Fibroblast of lung (primary cell): ENCODE data around the gene FDXR. TPM values are rescaled to one million over a fixed set of nuclear protein-coding genes. Genes with fewer than 3 reads are reported as not detected.

ENCODE experiments used
- DNase-seq, 2 donors: peaks; one replicate each; pipeline versions ENCODE4 v3.0.0 to v3.0.0-alpha.2; 2010; ENCODE audit warnings: low read depth in 2 of 2
- H2AFZ ChIP-seq: 2 replicates; pipeline ENCODE4 v1.5.1; 2012; ENCODE audit warnings: low read length, control low read depth, inconsistent platforms
- H3K27ac ChIP-seq: 2 replicates; pipeline ENCODE4 v1.5.1; 2011; ENCODE audit warnings: low read length, control low read depth; ENCODE audit not compliant: insufficient read depth
- H3K27me3 ChIP-seq: 2 replicates; pipeline ENCODE4 v1.5.1; 2011; ENCODE audit warnings: mild to moderate bottlenecking, low read length; ENCODE audit not compliant: control insufficient read depth, insufficient read depth
- H3K36me3 ChIP-seq: 2 replicates; pipeline ENCODE4 v1.5.1; 2011; ENCODE audit warnings: low read length; ENCODE audit not compliant: control insufficient read depth, insufficient read depth
- H3K4me1 ChIP-seq: 2 replicates; pipeline ENCODE4 v1.5.1; 2011; ENCODE audit warnings: low read length; ENCODE audit not compliant: control insufficient read depth, insufficient read depth; ENCODE audit errors: extremely low read depth
- H3K4me2 ChIP-seq: 2 replicates; pipeline ENCODE4 v1.5.1; 2011; ENCODE audit warnings: low read length, control low read depth; ENCODE audit not compliant: insufficient read depth; ENCODE audit errors: extremely low read depth
- H3K4me3 ChIP-seq, 4 experiments: fragments of 200-600 bp in 1 of 4; sonication (generic) in 1 of 4; replicated peaks in 1 of 4; 2 replicates each; pipeline ENCODE4 v1.5.1; 2011 to 2016; ENCODE audit warnings: low read length in 4 of 4, low read depth in 3 of 4, mild to moderate bottlenecking in 3 of 4, control low read depth in 2 of 4, inconsistent platforms in 1 of 4, mixed read lengths in 1 of 4; ENCODE audit not compliant: insufficient read depth in 1 of 4; ENCODE audit errors: control extremely low read depth in 1 of 4
- H3K79me2 ChIP-seq: 2 replicates; pipeline ENCODE4 v1.5.1; 2012; ENCODE audit warnings: mild to moderate bottlenecking, low read length, inconsistent platforms; ENCODE audit not compliant: control insufficient read depth, insufficient read depth
- H3K9ac ChIP-seq: 2 replicates; pipeline ENCODE4 v1.5.1; 2011; ENCODE audit warnings: mild to moderate bottlenecking, low read length, control low read depth; ENCODE audit not compliant: insufficient read depth
- H3K9me3 ChIP-seq: 2 replicates; pipeline ENCODE4 v1.5.1; 2012; ENCODE audit warnings: low read depth, low read length; ENCODE audit not compliant: control insufficient read depth, insufficient read depth
- H4K20me1 ChIP-seq: 2 replicates; pipeline ENCODE4 v1.5.1; 2011; ENCODE audit warnings: low read length; ENCODE audit not compliant: control insufficient read depth, insufficient read depth; ENCODE audit errors: extremely low read depth
- EZH2 ChIP-seq: IDR thresholded peaks from 2 replicates; pipeline ENCODE4 v1.5.1; 2012; ENCODE audit warnings: low read length, control low read depth, mild to moderate bottlenecking; ENCODE audit errors: missing control alignments
- polyA plus RNA-seq, 2 donors: library from polyadenylated mRNA; depleted of rRNA in 1 of 2; stranded (reverse) in 1 of 2; unstranded in 1 of 2; fragments of >200 nt; gene quantifications; 2 replicates each; pipeline ENCODE4 v1.2.1, GENCODE V29; 2011 to 2012; ENCODE audit warnings: missing spikeins in 1 of 2
- total RNA-seq: library from RNA; depleted of rRNA; stranded (reverse); fragments of >200 nt; gene quantifications from 2 replicates; pipeline ENCODE4 v1.2.1, GENCODE V29; 2014
- TF ChIP-seq, protein P1 (sequence below), 2 donors: IDR thresholded peaks in 1 of 2; conservative IDR thresholded peaks in 1 of 2; 1 replicate in 1 of 2; 2 replicates in 1 of 2; pipeline ENCODE4 v1.5.1; 2011 to 2012; ENCODE audit warnings: low read length in 2 of 2, control low read depth in 1 of 2, inconsistent platforms in 1 of 2, low read depth in 1 of 2, mild to moderate bottlenecking in 1 of 2

FDXR gene
- total and polyA plus RNA-seq, 2 donors (not counting 1 experiment from before 2014, with no cell fraction given), result 6.8 to 71.0 TPM

DNA sequence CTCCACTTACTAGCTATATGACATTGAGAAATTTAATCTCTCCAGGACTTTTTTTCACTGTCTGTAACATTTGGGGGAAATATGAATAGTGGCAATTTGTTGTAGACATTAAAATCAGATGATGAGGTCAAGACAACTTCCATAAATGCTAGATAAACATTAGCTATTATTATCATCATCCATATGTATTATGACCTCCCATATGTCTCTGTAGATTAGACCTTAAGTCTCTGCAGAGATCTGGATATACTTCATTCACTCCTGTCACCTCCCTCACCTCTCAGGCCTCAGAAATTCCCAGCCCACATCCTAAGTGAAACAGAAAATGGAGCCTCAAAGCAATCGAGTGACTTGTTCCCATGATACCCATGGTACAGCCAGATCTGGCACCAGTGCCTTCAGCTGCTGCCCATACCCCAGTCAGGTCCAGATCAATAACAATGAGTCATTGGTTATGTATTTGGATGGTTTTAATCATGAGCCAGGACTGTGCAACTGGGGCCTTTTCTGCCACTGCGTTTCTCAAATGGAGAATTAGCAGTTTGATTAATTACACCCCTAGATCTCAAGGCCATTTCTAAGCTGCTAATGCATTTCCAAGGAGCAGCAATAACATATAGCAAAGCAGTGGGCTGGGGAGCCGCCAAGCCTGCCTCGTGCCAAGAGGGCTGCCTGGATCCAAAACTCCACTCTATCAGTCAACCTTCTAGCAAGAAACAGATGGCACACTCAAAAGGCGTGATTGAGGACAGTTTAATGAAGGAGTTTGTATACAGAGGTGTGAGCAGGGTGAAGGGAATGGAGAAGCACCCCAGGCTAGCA, 2.6 kb upstream of the FDXR start:
- Histone ChIP-seq H2AFZ (peak overlapping the region; percentile 12), H3K4me1 (peaks cover 7% of the 10 kb centered on the region), H3K36me3 (no peaks in the 10 kb centered on the region), H4K20me1 (no peaks in the 10 kb centered on the region), H3K79me2 (no peaks in the 10 kb centered on the region), H3K4me2 (no peak overlapping the region), H3K9ac (no peak overlapping the region), H3K27me3 (peaks cover 4% of the 10 kb centered on the region), H3K4me3 (no peak overlapping the region), H3K27ac (no peak overlapping the region), H3K9me3 (no peaks in the 10 kb centered on the region)
- no peak for DNase-seq
- TF ChIP-seq, protein P1, sequence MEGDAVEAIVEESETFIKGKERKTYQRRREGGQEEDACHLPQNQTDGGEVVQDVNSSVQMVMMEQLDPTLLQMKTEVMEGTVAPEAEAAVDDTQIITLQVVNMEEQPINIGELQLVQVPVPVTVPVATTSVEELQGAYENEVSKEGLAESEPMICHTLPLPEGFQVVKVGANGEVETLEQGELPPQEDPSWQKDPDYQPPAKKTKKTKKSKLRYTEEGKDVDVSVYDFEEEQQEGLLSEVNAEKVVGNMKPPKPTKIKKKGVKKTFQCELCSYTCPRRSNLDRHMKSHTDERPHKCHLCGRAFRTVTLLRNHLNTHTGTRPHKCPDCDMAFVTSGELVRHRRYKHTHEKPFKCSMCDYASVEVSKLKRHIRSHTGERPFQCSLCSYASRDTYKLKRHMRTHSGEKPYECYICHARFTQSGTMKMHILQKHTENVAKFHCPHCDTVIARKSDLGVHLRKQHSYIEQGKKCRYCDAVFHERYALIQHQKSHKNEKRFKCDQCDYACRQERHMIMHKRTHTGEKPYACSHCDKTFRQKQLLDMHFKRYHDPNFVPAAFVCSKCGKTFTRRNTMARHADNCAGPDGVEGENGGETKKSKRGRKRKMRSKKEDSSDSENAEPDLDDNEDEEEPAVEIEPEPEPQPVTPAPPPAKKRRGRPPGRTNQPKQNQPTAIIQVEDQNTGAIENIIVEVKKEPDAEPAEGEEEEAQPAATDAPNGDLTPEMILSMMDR (conservative IDR thresholded peaks at IDR 0.05 in 1 of 2, IDR thresholded peaks at IDR 0.05 in 1 of 2; ENCODE audit: low read depth in 1 of 2, low read length in 2 of 2), result no peak
- TF ChIP-seq EZH2, result no peak

DNA sequence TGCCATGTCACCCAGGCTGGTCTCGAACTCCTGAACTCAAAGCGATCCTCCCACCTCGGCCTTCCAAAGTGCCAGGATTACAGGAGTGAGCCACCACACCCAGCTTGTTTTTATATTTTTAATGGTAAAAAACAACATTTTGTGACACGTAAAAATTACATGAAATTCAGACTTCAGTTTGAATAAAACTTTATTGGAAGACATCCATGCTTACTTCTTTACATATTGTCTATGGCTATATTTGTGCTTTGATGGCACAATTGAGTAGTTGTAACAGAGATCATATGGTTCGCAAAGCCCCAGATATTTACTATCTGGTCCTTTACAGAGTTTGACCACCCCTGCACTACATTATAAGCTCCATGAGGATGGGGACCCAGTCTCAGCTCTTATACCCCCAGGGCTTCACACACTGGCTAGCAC, 1.8 kb upstream of the FDXR start:
- DNase-seq, result no peak

DNA sequence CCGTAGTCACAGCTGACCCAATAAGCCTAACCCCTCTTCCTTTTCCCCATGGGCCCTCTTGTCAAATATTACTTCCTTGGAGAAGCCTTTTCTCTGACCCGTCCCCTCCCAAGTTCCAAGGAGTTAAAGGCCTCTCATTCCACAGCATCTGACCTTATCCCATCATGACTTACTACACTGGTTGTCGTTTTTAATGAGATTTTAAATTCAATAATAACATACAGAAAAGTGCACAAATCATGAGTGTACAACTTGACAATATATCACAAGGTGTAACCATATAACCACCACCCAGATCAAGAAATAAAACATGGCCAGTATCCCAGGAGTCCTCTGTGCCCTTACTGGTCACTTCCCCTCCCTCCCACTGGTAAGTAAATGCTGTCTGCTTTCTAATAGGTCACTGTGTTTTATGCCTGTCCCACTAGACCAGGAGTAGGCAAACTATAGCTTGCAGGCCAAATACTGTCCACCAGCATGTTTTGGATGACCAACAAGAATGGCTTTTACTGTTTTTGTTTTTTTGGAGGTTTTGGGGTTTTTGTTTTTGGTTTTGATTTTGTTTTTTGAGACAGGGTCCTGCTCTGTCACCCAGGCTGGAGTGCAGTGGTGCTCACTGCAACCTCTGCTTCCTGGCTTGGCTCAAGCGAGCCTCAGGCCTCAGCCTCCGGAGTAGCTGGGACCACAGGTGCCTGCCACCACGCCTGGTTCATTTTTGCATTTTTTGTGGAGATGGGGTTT, 1.2 kb upstream of the FDXR start:
- Histone ChIP-seq H3K36me3 (peaks cover 3% of the 10 kb centered on the region), H3K27ac (peak overlapping the region; percentile 89), H2AFZ (no peak overlapping the region), H3K4me1 (peaks cover 7% of the 10 kb centered on the region), H3K4me3 (peak overlapping the region; percentile 64 to 92 (median 75)), H3K9me3 (no peaks in the 10 kb centered on the region), H3K27me3 (peaks cover 2% of the 10 kb centered on the region), H3K9ac (no peak overlapping the region), H4K20me1 (no peaks in the 10 kb centered on the region), H3K79me2 (no peaks in the 10 kb centered on the region), H3K4me2 (peak overlapping the region; percentile 80)
- DNase-seq, result no peak
- TF ChIP-seq, protein P1 (conservative IDR thresholded peaks at IDR 0.05 in 1 of 2, IDR thresholded peaks at IDR 0.05 in 1 of 2; ENCODE audit: low read depth in 1 of 2, low read length in 2 of 2), result no peak
- no peak for TF ChIP-seq EZH2

More for the DNA sequence above, 1.8 kb upstream of the FDXR start:
- no peak overlapping the region for H2AFZ ChIP-seq
- TF ChIP-seq EZH2, result no peak
- TF ChIP-seq, protein P1 (conservative IDR thresholded peaks at IDR 0.05 in 1 of 2, IDR thresholded peaks at IDR 0.05 in 1 of 2; ENCODE audit: low read depth in 1 of 2, low read length in 2 of 2), result no peak
- no peak overlapping the region for H3K9ac ChIP-seq
- no peak overlapping the region for H3K4me3 ChIP-seq
- peaks cover 3% of the 10 kb centered on the region for H3K36me3 ChIP-seq
- no peaks in the 10 kb centered on the region for H4K20me1 ChIP-seq
- no peak overlapping the region for H3K27ac ChIP-seq
- H3K4me1 ChIP-seq, result peaks cover 7% of the 10 kb centered on the region
- no peaks in the 10 kb centered on the region for H3K9me3 ChIP-seq
- no peaks in the 10 kb centered on the region for H3K79me2 ChIP-seq
- H3K27me3 ChIP-seq, result peaks cover 4% of the 10 kb centered on the region
- no peak overlapping the region for H3K4me2 ChIP-seq
